ENCODE results near the gene FUBP1. TPM values are rescaled to one million over a fixed set of nuclear protein-coding genes. Genes with fewer than 3 reads are reported as not detected.
"Not testable (repeated sequence)": the region's sequence is repeated elsewhere in the genome, so short reads cannot be mapped to it uniquely, and the experiment has no call there.

Gene FUBP1
- 93.6 TPM for total RNA-seq
- long read RNA-seq, transcript FUBP1-203 (20 exons, 2,378 nt), result major isoform, 13 of 61 reads
- long read RNA-seq, partial matches to known transcripts, result 16 of 61 reads
- long read RNA-seq, other reads (novel, unspliced or antisense), result 32 of 61 reads

GRCh38 chr1:77978969-77979876 is at the start of gene FUBP1:
Gene FUBP1 (minus strand): TSS chr1:77979072. CDS start chr1:77979004, 68 bp downstream.
- DNase-seq (ENCODE audit: low spot score), result peak; percentile 96

DNA sequence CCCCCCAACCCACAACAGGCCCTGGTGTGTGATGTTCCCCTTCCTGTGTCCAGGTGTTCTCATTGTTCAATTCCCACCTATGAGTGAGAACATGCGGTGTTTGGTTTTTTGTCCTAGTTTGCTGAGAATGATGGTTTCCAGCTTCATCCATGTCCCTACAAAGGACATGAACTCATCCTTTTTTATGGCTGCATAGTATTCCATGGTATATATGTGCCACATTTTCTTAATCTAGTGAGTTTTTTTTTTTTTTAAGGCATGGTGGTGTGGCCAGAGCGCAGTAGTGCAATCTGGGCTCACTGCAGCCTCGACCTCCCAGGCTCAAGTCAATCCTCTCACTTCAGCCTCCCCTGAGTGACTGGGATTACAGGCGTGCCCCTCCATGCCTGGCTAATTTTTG is 42.3 kb upstream of the FUBP1 start:
- DNase-seq (ENCODE audit: low spot score), result not testable (repeated sequence)

DNA sequence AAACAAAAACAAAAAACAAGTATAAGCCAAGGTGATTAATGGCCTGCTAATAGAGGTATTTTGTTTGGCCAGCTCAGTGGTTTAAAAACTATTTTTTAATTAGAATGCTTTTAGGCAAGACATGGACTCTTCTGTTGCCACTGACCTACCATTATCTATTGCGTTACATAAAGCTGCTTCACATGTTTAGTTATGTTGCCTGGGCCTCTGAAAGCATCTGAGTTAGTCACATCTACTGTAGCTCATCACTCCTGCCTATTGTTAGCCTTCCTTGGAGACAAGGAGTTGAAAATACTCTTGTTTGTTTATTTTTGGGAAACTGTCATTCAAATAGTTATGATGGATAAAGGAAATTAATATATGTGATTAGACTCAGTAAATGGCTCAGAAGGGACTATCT is 40.2 kb upstream of the FUBP1 start:
- DNase-seq (ENCODE audit: low spot score), result no peak

GRCh38 chr1:78015148-78015547 is 36.3 kb upstream of the FUBP1 start:
- no peak for DNase-seq (ENCODE audit: low spot score)

DNA sequence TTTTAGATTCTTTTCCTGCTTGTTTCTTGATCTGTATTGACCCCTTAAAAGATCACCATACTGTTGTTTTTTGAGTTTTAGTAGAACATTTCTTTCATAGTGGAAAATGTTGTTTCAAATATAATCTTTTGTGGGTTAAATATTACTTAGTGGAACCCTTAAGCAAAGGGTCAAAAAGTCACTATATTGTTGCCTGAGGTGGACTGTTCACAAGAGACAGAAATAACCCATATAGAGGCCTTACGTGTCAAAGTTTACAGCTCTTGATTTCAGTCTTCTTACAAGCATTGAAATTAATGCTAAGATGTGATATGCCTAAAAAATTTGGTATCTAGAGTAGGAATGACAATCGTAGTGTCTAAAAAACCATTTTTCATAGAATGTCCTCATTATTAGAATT is 32.2 kb upstream of the FUBP1 start:
- DNase-seq (ENCODE audit: low spot score), result no peak

- DNase-seq (ENCODE audit: low spot score), result no peak
Measured at GRCh38 chr1:78009836-78010235, 31.0 kb upstream of the FUBP1 start.

- no peak for DNase-seq (ENCODE audit: low spot score)
Measured at GRCh38 chr1:78009276-78009675, 30.4 kb upstream of the FUBP1 start.

DNA sequence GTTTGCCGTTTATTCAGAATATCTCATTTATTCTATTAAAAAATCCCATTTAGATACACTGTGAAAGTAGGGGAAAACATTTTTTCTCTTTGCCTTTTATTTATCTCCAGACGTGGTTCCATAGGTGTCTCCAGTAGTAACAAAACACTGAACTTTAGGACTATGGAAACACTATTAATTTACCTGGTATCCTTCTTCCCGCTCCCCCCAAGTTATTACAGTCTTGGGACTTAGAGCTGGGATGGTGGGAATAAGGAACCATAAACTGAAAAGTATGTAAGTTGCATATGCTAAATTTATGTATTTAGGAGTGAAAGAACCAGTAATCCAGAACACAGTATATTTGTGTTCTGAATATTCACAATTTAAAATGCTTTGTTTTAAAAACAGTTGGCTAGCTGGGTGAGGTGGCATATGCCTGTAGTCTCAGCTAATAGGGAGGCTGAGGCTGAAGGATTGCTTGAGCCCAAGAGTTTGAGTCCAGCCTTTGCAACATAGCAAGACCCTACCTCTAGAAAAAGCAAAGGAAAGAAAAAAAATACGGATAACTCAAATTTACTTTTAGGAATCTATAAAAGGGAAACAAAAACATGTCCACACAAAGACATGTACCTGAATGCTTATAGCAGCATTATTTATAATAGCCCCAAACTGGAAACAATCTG is 28.9 kb upstream of the FUBP1 start:
- DNase-seq (ENCODE audit: low spot score), result no peak

GRCh38 chr1:78006521-78006920 is 27.6 kb upstream of the FUBP1 start:
- no peak for DNase-seq (ENCODE audit: low spot score)

GRCh38 chr1:78005755-78006154 is 26.9 kb upstream of the FUBP1 start:
- no peak for DNase-seq (ENCODE audit: low spot score)

DNA sequence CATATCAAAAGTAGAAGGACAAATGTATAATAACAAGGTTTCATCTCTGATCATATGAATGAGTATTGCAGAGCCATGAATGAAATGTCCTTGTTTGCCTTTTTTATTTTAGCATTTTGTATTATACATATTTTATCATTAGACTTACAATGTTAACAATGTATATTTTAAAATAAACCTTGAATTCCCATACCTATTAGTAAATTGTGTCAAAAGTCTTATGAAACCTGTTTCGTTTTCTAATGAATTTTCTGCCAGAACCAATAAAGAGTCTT is 26.5 kb upstream of the FUBP1 start:
- DNase-seq (ENCODE audit: low spot score), result no peak

DNA sequence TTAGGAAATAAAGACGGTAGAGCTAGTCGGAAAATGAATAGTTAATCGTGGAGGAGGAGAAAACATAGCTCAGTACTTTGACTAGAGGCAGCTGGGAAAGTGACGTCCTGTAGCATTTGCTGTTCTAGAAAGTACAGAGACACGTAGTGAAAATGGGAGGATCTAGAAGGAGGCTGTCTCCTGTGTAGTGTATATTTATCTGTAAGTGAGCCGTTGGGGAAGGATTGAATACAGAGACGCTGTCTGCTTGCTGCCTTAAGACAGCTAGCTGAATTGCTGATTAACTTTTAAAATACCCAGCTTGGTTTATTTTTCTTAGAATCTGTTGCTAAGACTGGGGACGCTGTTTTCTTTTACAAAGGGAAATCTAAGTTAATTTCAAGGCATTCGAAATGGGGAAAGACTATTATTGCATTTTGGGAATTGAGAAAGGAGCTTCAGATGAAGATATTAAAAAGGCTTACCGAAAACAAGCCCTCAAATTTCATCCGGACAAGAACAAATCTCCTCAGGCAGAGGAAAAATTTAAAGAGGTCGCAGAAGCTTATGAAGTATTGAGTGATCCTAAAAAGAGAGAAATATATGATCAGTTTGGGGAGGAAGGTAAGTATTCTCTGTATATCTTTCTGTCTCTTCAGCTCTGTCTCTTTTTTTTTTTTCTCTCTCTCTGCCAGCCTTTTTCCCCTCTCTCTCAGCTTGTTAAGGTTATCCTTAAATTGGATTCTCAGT is 26.0 kb upstream of the FUBP1 start, which contains the start of gene DNAJB4:
Gene DNAJB4, plus strand, starts transcription at position 221 of the 729 bp plus-strand sequence. Its CDS starts 172 bp downstream, at position 393.
- no peak for DNase-seq (ENCODE audit: low spot score)

GRCh38 chr1:78003882-78004718 is 25.2 kb upstream of the FUBP1 start:
- DNase-seq (ENCODE audit: low spot score), result no peak

- DNase-seq (ENCODE audit: low spot score), result no peak
Measured at GRCh38 chr1:78003070-78003746, 24.3 kb upstream of the FUBP1 start.

- DNase-seq (ENCODE audit: low spot score), result not testable (repeated sequence)
Measured at GRCh38 chr1:78000536-78000935, 21.7 kb upstream of the FUBP1 start.

GRCh38 chr1:77996734-77997133 is 17.9 kb upstream of the FUBP1 start:
- no peak for DNase-seq (ENCODE audit: low spot score)

DNA sequence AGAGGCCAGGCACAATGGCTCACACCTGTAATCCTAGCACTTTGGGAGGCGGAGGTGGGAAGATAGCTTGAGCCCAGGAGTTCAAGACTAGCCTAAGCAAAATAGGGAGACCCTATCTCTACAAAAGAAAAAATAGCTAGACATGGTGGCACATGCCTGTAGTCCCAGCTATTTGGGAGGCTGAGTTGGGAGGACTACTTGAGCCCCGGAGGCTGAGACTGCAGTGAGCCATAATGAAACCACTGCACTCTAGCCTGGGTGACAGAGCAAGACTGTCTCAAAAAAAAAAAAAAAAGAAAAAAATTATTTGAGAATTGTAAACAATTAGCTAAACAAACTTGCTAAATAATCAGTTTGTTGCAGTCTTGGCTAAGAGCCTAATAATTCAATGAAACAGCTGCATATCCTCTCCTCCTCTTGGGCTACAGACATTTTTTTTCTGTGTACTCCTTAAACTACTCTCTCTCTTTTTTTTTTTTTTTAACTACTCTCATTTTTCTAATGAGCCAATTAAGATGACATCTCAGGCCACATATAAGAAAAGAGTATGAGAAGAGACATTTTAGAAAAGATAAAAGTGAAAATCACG is 15.3 kb upstream of the FUBP1 start:
- no peak for DNase-seq (ENCODE audit: low spot score)

DNA sequence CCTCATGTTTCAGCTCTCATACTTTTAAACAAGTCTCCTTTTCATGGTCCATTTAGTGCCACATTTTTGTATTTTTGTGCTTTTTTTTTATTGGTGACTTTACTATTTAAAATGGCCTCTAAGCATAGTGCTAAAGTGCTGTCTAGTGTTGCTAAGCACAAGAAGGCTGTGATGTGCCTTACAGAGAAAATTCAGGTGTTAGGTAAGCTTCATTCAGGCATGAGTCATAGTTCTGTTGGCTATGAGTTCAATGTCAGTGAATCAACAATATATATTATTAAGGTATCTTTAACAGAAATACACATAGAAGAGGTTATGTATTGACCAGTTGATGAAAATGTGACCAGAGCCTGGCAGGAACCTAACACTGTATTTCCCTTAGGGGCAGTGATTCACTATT is 12.8 kb upstream of the FUBP1 start:
- no peak for DNase-seq (ENCODE audit: low spot score)

DNA sequence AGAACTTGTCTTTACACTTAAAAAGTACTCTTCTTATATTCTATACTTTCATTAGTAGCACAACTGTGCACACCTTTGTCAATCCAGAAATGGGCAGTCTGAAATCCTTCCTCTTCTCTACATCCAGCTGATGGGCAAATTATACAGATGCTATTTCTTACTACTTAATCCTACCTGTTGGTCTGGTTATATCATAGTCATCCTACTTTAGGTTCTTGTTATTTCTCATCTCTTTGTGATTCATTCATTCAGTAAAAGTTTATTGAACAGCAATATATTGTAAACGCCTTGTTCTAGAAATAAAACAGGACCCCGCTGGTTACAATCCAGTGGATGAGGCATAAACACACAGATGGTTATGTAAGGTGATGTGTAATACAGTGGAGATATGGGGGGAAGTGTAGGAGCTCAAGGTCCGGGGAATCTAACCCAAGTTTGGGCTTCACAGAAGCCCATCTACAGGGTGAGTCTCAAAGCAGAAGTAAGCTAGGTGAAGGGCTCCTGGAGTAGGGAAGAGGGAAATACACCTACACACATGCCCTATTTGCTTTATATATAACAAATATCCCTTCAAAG is 11.8 kb upstream of the FUBP1 start:
- no peak for DNase-seq (ENCODE audit: low spot score)

GRCh38 chr1:77989744-77990143 is 10.9 kb upstream of the FUBP1 start:
- no peak for DNase-seq (ENCODE audit: low spot score)

Measured in mesenteric fat pad (tissue), 1 donor.